Lower leg skin (tissue), 4 donors: ENCODE data around the gene LRRC8A. TPM values are rescaled to one million over a fixed set of nuclear protein-coding genes. Genes with fewer than 3 reads are reported as not detected.

Experiments used
- DNase-seq, 2 donors: peaks; one replicate each; pipeline ENCODE4 v3.0.0-alpha.2; 2019; ENCODE audit warnings: low spot score in 2 of 2
- H3K4me3 ChIP-seq: fragments of 200-600 bp; sonication (generic); 2 replicates; pipeline ENCODE4 v1.5.1; 2017; ENCODE audit warnings: mild to moderate bottlenecking, low read depth; ENCODE audit not compliant: poor library complexity, severe bottlenecking
- CTCF ChIP-seq, 3 donors: fragments of 450-650 bp; IDR thresholded peaks; one replicate each; pipeline ENCODE4 v1.5.1; 2016; ENCODE audit warnings: antibody characterized with exemption in 3 of 3, mild to moderate bottlenecking in 3 of 3, moderate library complexity in 2 of 3
- POLR2A ChIP-seq, 2 donors: fragments of 450-650 bp; IDR thresholded peaks; one replicate each; pipeline ENCODE4 v1.6.1; 2016 to 2017; ENCODE audit warnings: antibody characterized with exemption in 2 of 2, mild to moderate bottlenecking in 1 of 2, moderate library complexity in 1 of 2
- WGBS, 2 donors: methylation state at CpG; one replicate each; pipeline ENCODE4 v1.1.5; 2018; 5-methylcytosine and 5-hydroxymethylcytosine counted together
- intact Hi-C: fragments of 100-400 bp; cut with DNase I; formaldehyde crosslinking; loops from one replicate; pipeline ENCODE4 v1.15.0; 2023; ENCODE audit warnings: low total_unique reads
- total RNA-seq, 4 donors: library from RNA; depleted of rRNA; stranded (reverse); fragments of >200 nt; gene quantifications; one replicate each; pipeline ENCODE4 v1.1.0, GENCODE V29; 2016

The LRRC8A gene
- total RNA-seq, 4 donors from 2014 or later: 89.6 to 131 (median 111) TPM

- intact Hi-C loops: no loop called here
- no peak overlapping the region for H3K4me3 ChIP-seq
- TF ChIP-seq CTCF (IDR thresholded peaks at IDR 0.05) (no peak), POLR2A (IDR thresholded peaks at IDR 0.05) (no peak)
- 58 to 68% methylated on average over 8 of the region's 8 CpGs for WGBS, 2 donors
- DNase-seq: no peak
Observed at GRCh38 chr9:128885376-128885775, 3.4 kb downstream of the LRRC8A start.

- H3K4me3 ChIP-seq: no peak overlapping the region
- no peak for DNase-seq
- WGBS, 2 donors: 70 to 73% methylated on average over 15 of the region's 15 CpGs
- intact Hi-C loops: no loop called here
- TF ChIP-seq CTCF (IDR thresholded peaks at IDR 0.05) (no peak), POLR2A (IDR thresholded peaks at IDR 0.05) (no peak)
Observed at GRCh38 chr9:128885798-128886197, 3.9 kb downstream of the LRRC8A start.

GRCh38 chr9:128886211-128886891 is 4.4 kb downstream of the LRRC8A start:
- no peak overlapping the region for H3K4me3 ChIP-seq
- no peak for TF ChIP-seq POLR2A (IDR thresholded peaks at IDR 0.05)
- TF ChIP-seq CTCF (IDR thresholded peaks at IDR 0.05): no peak
- DNase-seq: no peak
- intact Hi-C loops: no loop called here
- 67 to 68% methylated on average over 13 of the region's 13 CpGs for WGBS, 2 donors

- 92 to 94% methylated on average over 3 of the region's 3 CpGs for WGBS, 2 donors
- no peak for DNase-seq
- no peak for TF ChIP-seq POLR2A (IDR thresholded peaks at IDR 0.05)
- TF ChIP-seq CTCF (IDR thresholded peaks at IDR 0.05): no peak
- intact Hi-C loops: no loop called here
- H3K4me3 ChIP-seq: no peak overlapping the region
Observed at GRCh38 chr9:128887049-128887448, 5.1 kb downstream of the LRRC8A start.

- no peak for TF ChIP-seq CTCF (IDR thresholded peaks at IDR 0.05)
- no peak for TF ChIP-seq POLR2A (IDR thresholded peaks at IDR 0.05)
- DNase-seq: no peak
- 26 to 36% methylated on average over 9 of the region's 9 CpGs for WGBS, 2 donors
- no peak overlapping the region for H3K4me3 ChIP-seq
- intact Hi-C loops: no loop called here
Observed at GRCh38 chr9:128887914-128888350, 6.0 kb downstream of the LRRC8A start.
